HG02610 (cell line): ENCODE results near the gene MFNG.

Source experiments
- ATAC-seq: cut with Tn5 transposase; IDR thresholded peaks from one replicate; pipeline ENCODE4 v1.9.1; 2021; ENCODE audit warnings: mild to moderate bottlenecking, moderate library complexity; ENCODE audit not compliant: unreplicated experiment

Gene MFNG

GRCh38 chr22:37453696-37454095 lies 32.5 kb downstream of the MFNG start:
- ATAC-seq = no peak

- ATAC-seq = no peak
Observed at GRCh38 chr22:37451218-37451617, 35.0 kb downstream of the MFNG start.

GRCh38 chr22:37449331-37450001 lies 36.7 kb downstream of the MFNG start:
- no peak for ATAC-seq

- no peak for ATAC-seq
Observed at GRCh38 chr22:37448516-37449127, 37.6 kb downstream of the MFNG start.

- ATAC-seq = no peak
Observed at GRCh38 chr22:37445501-37445900, 40.7 kb downstream of the MFNG start.

- no peak for ATAC-seq
Observed at GRCh38 chr22:37443977-37444376, 42.2 kb downstream of the MFNG start.

- ATAC-seq = no peak
Observed at GRCh38 chr22:37443086-37443485, 43.1 kb downstream of the MFNG start.

GRCh38 chr22:37442537-37442936 lies 43.6 kb downstream of the MFNG start:
- ATAC-seq = no peak

- ATAC-seq = no peak
Observed at GRCh38 chr22:37442135-37442534, 44.0 kb downstream of the MFNG start.

GRCh38 chr22:37440875-37441274 lies 45.3 kb downstream of the MFNG start:
- no peak for ATAC-seq

GRCh38 chr22:37439347-37439746 lies 46.8 kb downstream of the MFNG start:
- no peak for ATAC-seq

GRCh38 chr22:37435970-37436603 lies 50.1 kb downstream of the MFNG start:
- no peak for ATAC-seq

- no peak for ATAC-seq
Observed at GRCh38 chr22:37433786-37434185, 52.4 kb downstream of the MFNG start.

- ATAC-seq = no peak
Observed at GRCh38 chr22:37432708-37433054, 53.5 kb downstream of the MFNG start.

- ATAC-seq = no peak
Observed at GRCh38 chr22:37431801-37432707, 54.1 kb downstream of the MFNG start.

- no peak for ATAC-seq
Observed at GRCh38 chr22:37431366-37431765, 54.8 kb downstream of the MFNG start.

GRCh38 chr22:37430941-37431340 lies 55.2 kb downstream of the MFNG start:
- no peak for ATAC-seq

- ATAC-seq = no peak
Observed at GRCh38 chr22:37428649-37429586, 57.3 kb downstream of the MFNG start.

GRCh38 chr22:37427711-37428635 lies 58.2 kb downstream of the MFNG start:
- no peak for ATAC-seq
